HUES6 (cell line): ENCODE results near the gene VN1R2.
"Not testable (repeated sequence)": the region's sequence is repeated elsewhere in the genome, so short reads cannot be mapped to it uniquely, and the experiment has no call there.

Source experiments
- H3K27ac ChIP-seq: 2 replicates; pipeline ENCODE4 v1.7.0; 2013; ENCODE audit warnings: low read depth, mild to moderate bottlenecking, low read length, inconsistent platforms
- H3K27me3 ChIP-seq: 2 replicates; pipeline ENCODE4 v1.6.1; 2013; ENCODE audit warnings: low read length; ENCODE audit not compliant: control insufficient read depth, insufficient read depth
- H3K36me3 ChIP-seq: 2 replicates; pipeline ENCODE4 v1.6.1; 2013; ENCODE audit warnings: low read length; ENCODE audit not compliant: control insufficient read depth, insufficient read depth
- H3K4me1 ChIP-seq: 2 replicates; pipeline ENCODE4 v1.6.1; 2013; ENCODE audit warnings: low read length; ENCODE audit not compliant: control insufficient read depth, insufficient read depth
- H3K4me3 ChIP-seq: 2 replicates; pipeline ENCODE4 v1.5.1; 2013; ENCODE audit warnings: low read depth, low read length
- H3K9ac ChIP-seq: one replicate; pipeline ENCODE4 v1.6.1; 2013; ENCODE audit warnings: mild to moderate bottlenecking, low read length
- H3K9me3 ChIP-seq: 2 replicates; pipeline ENCODE4 v1.6.1; 2013; ENCODE audit warnings: low read depth, low read length; ENCODE audit not compliant: control insufficient read depth, insufficient read depth

Gene VN1R2

DNA sequence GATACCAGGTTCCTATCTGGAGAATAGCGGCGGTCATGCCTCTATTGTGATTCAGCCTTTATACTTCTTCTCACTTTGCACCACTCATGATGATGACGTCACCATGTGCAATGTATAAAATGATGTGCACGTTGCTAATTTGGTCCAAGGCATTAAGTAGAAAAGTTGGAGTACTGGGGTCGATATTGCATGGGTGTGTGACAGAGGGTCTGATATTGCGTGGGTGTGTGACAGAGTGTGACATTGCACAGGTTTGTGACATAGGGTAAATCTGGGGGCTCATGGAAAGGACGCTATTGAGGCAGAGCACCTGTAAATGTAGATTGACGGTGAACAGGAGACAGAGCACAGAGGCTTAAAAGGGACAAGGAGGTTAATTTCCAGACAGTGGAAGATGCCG, 14.0 kb downstream of the VN1R2 start:
- H3K36me3 ChIP-seq: no peaks in the 10 kb centered on the region
- H3K9ac ChIP-seq: no peak overlapping the region

DNA sequence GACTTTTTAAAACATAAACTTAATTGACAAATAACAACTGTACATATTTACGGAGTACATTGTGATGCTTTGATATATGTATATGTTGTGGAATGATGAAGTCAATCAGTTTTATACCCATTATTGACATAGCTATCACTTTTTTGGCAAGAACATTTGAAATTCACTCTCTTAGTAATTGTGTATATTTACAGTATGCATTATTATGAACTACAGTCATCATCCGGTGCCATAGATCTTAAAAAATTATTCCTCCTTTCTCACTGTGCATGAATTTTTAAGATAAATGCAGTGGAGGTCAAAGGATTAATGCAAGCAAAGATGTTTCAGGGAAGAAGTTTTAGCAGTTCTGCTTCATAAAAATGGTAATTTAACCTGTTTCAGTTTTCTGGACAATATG, 17.4 kb downstream of the VN1R2 start:
- H3K27ac ChIP-seq: no peak overlapping the region
- H3K9ac ChIP-seq: no peak overlapping the region
- H3K36me3 ChIP-seq: no peaks in the 10 kb centered on the region
- no peaks in the 10 kb centered on the region for H3K4me1 ChIP-seq
- H3K4me3 ChIP-seq: no peak overlapping the region
- H3K9me3 ChIP-seq: peaks cover 36% of the 10 kb centered on the region
- no peaks in the 10 kb centered on the region for H3K27me3 ChIP-seq

More for the DNA sequence above, 14.0 kb downstream of the VN1R2 start:
- H3K4me3 ChIP-seq: no peak overlapping the region
- no peaks in the 10 kb centered on the region for H3K27me3 ChIP-seq
- H3K27ac ChIP-seq: no peak overlapping the region
- peaks cover 38% of the 10 kb centered on the region for H3K9me3 ChIP-seq
- H3K4me1 ChIP-seq: no peaks in the 10 kb centered on the region

DNA sequence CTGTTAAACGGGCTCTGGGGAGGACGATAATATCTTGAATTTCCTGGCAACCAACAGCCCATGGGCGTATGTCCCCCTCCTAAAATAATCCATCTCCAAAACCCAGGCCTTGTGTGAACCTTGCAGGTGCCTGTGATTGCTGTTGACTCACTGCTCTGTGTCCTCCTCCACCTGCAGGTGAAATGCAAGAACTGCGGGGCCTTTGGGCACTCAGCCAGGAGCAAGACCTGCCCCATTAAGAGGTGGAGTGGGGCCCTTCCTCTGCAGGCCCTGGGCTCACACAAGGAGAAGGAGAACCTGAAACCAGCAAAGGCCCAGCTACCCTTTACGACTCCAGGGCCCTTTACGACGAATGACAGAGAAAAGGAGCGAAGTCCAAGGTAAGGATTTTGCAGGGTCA, 23.9 kb downstream of the VN1R2 start:
- not testable (repeated sequence) for H3K27me3 ChIP-seq, H3K4me1 ChIP-seq, H3K4me3 ChIP-seq, H3K9ac ChIP-seq, H3K36me3 ChIP-seq, H3K27ac ChIP-seq
- H3K9me3 ChIP-seq: peaks cover 12% of the 10 kb centered on the region; the same call in 1 of the 2 replicates

DNA sequence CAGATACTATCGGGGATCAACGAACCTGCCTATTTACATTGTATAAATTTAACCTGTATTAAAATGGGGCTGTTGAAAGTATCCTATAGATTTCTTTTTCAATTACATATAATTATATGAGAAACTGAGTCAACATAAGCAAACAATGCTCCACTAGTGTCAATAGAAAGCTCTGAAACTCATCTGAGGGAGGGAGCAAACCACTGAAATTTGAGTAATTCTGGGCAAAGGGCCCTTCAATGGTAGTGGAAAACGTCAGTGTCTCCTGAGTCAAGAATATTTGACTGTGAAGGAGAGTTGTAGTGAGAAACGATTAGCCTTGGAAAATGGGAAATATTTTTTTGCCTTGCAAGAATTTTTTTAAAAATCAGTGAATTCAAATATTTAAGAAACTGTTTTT, 27.0 kb downstream of the VN1R2 start:
- no peaks in the 10 kb centered on the region for H3K27me3 ChIP-seq
- H3K4me1 ChIP-seq: no peaks in the 10 kb centered on the region
- no peak overlapping the region for H3K4me3 ChIP-seq
- H3K9me3 ChIP-seq: peaks cover 16% of the 10 kb centered on the region
- H3K36me3 ChIP-seq: no peaks in the 10 kb centered on the region
- H3K27ac ChIP-seq: no peak overlapping the region
- H3K9ac ChIP-seq: no peak overlapping the region

DNA sequence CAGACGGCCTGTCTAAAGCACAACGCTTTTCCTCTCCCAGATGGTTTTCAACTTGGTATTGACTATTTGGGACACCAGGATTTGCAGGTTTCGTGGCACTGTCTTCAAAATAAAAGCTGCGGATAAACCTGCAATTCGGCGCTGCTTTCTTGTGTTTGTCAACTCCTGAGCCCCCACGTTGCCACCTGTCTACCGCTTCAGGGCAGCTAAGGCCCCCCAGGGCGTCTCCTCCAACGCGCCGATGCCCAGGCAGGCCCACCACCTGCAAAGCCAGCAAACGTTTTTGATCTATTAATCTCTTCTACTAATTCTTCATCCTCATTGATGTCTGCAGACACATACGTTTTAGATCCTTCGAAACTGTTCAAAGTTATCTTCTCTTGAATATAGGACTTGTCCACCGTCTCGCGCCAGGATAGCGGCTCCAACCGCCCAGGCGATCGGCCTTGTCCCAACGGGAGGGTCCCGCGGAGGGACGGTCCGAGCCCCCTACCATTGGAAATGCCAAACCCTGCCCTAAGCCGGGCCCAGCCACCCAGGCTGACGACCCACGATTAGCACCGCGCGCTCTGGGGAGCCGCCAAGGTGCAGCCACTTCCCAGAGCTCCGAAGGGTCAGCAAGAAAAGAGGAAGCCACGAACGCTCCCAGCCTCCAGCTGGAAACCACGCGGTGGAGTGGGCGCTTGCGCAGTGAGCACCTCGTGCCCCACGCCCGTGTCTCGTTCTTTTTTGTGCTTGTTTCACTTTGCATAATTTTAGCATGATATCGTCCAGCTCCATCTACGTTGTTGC, 32.9 kb downstream of the VN1R2 start:
- Histone ChIP-seq H3K4me3 (no peak overlapping the region), H3K27ac (no peak overlapping the region), H3K27me3 (no peaks in the 10 kb centered on the region), H3K36me3 (no peaks in the 10 kb centered on the region), H3K9me3 (peaks cover 69% of the 10 kb centered on the region), H3K9ac (no peak overlapping the region), H3K4me1 (no peaks in the 10 kb centered on the region)

DNA sequence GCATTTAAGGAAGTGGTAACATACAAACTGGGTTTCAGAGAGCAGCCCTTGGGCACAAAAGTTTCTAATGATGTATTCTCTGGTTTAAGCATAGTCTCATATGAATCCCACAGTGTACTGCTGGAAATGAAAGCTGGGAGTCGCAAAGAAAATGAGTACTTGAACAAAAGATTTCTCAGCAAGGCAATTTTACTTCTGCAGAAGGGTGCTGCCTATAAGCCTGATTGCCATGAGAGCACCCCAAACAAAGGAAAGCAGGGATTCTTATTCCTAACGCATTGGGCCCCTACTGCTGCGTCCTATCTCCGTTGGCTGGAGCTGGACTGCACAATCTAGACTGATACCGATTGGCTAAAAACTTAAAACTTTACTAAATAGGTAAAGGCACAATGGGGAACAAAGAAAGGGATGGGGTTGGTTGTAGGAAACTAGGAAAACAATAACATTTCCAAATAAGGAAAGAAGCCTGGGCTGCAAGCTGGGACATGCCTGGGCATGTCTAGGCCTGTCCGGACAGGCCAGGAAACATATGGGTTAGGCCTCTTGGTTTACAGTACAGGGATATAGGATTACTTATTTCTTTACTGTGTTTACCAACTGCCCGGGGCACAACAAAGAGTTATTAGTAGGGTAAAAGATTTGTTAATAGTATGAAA, 36.8 kb downstream of the VN1R2 start:
- Histone ChIP-seq H3K4me3 (no peak overlapping the region), H3K9me3 (peaks cover 68% of the 10 kb centered on the region), H3K9ac (no peak overlapping the region), H3K27ac (0 out of 2 replicates have a peak overlapping the region, but pooled peaks have one; percentile 9), H3K27me3 (no peaks in the 10 kb centered on the region), H3K4me1 (no peaks in the 10 kb centered on the region), H3K36me3 (no peaks in the 10 kb centered on the region)

DNA sequence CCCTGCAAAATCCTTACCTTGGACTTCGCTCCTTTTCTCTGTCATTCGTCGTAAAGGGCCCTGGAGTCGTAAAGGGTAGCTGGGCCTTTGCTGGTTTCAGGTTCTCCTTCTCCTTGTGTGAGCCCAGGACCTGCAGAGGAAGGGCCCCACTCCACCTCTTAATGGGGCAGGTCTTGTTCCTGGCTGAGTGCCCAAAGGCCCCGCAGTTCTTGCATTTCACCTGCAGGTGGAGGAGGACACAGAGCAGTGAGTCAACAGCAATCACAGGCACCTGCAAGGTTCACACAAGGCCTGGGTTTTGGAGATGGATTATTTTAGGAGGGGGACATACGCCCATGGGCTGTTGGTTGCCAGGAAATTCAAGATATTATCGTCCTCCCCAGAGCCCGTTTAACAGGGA, 43.2 kb downstream of the VN1R2 start:
- H3K4me3 ChIP-seq, H3K4me1 ChIP-seq, H3K36me3 ChIP-seq, H3K9me3 ChIP-seq, H3K27me3 ChIP-seq, H3K9ac ChIP-seq, H3K27ac ChIP-seq: not testable (repeated sequence)

DNA sequence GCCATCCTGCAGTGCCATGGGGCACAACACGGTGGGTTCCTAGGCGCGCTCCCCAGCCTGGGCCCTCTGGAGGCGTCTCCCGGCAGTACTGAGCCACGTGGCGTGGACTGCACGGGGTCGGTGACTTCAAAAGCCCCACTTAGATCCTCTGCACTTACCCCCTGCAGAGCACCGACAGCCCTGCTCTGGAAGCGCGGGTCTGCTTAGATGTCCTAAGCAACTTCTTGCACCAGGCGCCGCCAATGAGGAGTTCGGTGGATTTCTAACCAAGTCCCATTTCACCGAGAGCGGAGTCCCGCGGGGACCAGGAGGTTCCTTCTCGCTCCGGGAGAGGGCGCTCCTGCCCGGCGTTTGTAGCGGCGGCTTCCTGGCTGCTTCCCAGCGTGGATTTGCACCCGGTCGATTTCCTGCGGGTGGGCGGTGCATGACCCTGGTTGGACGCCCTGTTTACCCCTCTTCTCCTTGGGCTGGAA, 50.3 kb downstream of the VN1R2 start:
- peaks cover 18% of the 10 kb centered on the region for H3K27me3 ChIP-seq
- H3K9ac ChIP-seq: no peak overlapping the region
- no peaks in the 10 kb centered on the region for H3K4me1 ChIP-seq
- peak overlapping the region; percentile 49 for H3K4me3 ChIP-seq
- H3K27ac ChIP-seq: no peak overlapping the region
- H3K9me3 ChIP-seq: no peaks in the 10 kb centered on the region
- H3K36me3 ChIP-seq: no peaks in the 10 kb centered on the region
